Regular cardiac myocyte (primary cell): ENCODE results near the gene EHMT1. TPM values are rescaled to one million over a fixed set of nuclear protein-coding genes. Genes with fewer than 3 reads are reported as not detected.

Experiments
- total RNA-seq: library from RNA; depleted of rRNA; stranded (reverse); fragments of >200 nt; gene quantifications from 2 replicates; pipeline ENCODE4 v1.2.3, GENCODE V29; 2014

EHMT1 gene
- total RNA-seq: 36.4 and 52.1 TPM in 2 replicates

DNA sequence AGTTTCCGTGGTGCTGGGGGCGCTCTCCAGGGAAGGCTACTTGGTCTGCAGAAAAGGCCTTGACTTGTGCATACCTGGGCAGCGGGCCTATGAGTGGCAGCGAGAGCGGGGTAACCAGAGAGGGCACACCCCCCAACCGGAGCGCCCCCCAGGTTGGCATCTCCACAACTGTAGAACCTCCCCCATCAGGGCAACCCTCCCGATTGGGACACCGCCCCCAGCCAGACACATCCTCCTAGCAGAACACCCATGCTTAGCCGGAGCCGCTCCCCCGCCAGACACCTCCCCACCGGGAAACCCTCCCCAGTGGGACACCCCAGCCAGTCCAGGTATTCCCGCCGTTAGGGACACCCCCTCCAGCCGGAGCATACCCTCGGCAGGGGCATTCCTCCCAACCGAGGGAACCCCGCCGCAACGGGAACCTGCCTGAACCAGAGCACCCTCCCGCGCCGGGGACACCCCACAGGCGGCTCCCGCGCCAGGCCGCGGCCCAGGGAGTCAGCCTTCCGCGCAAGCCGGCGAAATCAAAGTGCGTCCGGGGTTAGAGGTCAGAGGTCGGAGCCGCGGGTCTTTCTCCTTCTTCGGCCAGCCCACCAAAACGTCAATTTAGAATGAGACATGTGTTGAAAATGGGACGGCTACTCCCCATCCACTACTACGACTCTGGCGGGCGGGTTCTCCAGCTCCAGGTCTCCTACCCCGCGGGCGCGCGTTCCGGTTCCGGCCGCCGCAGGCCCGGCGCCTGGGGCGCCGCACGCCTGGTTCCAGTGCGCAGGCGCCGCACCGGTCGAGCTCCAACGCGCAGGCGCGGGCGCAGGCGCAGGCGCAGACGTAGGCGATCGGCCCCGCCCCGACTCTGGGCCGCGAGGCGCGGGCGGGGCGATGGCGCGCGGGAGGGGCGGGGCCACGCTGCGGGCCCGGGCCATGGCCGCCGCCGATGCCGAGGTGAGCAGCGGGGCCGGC lies at the start of gene EHMT1:
Gene EHMT1 (plus strand): TSS at position 901 of the 963 bp plus-strand sequence. CDS start 24 bp downstream, at position 925.

DNA sequence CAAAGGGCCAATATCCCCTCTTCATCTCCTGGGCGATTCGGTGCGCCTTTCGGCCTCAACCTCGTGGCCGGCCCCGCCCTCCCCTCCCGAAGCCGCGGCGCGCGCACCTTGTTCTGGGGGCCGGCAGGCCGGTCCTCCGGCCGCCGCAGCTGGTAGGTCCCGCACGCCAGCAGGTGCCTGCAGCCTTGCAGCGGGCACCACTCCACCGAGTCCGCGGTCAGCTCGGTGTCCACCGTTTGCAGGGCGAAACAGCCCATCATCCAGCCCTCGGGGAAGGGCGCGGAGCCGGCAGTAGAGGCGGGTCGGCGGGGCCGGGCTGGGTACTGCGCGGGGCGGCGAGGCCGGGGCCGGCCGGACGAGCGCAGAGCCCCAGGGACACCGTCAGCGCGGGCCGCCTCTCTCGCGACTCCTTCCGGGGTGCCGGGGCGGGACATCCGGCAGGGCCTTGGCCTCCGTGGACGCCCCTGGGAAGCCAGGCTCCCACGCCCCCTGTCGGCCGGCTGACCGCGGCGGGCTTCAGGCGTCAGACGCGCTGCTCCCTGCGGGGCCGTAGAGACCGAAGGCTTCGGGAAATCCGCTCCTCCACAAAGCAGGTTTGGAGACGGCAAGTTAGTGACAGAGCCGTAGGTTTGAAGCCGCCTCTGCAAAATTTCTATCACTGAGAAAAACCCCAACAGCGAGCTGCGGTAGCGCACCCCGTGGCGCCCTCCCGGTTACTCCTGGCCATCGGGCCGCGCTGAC lies 40.1 kb upstream of the EHMT1 start, which contains the start of gene DPH7:
Gene DPH7 (minus strand): TSS at position 408 of the 741 bp plus-strand sequence. CDS start 148 bp downstream, at position 260.

DNA sequence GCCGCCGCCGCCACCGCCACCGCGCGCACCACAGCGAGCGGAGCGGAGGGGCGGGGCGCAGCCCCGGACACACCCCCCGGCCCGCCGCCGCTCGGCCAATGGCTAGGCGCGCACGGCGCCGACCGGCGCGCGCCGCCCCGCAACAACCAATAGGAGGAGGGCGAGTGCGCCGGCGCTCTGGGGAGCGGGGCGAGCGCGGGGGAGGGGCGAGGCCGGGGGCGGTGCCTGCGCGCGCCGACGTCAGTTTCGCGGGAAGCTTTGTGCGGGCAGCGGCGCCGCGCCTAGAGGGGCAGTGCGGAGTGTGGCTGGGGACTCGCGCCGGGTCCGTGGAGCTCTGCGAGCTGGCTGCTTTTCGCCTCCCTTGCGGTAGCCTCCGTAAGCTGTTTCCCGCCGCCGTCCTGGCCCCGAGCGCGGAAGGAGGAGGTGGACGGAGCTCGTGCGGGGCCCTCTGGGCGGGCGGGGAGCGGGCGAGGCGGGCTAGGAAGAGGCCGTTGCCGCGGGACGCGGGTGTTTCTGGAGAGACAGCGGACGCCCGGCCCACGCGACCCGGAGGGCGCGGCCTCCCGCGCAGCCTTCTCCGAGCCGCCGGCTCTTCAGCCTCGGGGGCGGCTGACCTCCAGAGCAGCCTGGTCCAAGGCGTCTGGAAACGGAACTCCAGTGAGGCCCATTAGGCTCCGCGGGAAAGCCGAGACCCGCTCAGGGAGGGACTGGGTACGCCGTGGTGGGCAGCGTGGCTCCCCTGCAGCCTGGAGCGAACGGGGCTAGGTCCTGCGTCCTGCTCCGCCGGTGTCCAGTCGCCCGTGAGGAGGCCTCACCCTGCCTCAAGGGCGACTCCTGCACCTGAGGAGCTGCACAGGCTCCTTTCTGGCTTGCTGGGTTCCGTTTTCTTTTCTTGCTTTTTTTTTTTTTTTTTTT lies 28.1 kb upstream of the EHMT1 start, which contains the start of gene ZMYND19:
Gene ZMYND19 (minus strand): TSS at position 44 of the 915 bp plus-strand sequence. CDS start 249 bp downstream, outside the sequence.

GRCh38 chr9:137605121-137606004 lies 13.4 kb upstream of the EHMT1 start, which contains the start of gene ARRDC1:
TSS of gene ARRDC1 (plus strand) at chr9:137605686. CDS start at chr9:137605718, 32 bp downstream.

DNA sequence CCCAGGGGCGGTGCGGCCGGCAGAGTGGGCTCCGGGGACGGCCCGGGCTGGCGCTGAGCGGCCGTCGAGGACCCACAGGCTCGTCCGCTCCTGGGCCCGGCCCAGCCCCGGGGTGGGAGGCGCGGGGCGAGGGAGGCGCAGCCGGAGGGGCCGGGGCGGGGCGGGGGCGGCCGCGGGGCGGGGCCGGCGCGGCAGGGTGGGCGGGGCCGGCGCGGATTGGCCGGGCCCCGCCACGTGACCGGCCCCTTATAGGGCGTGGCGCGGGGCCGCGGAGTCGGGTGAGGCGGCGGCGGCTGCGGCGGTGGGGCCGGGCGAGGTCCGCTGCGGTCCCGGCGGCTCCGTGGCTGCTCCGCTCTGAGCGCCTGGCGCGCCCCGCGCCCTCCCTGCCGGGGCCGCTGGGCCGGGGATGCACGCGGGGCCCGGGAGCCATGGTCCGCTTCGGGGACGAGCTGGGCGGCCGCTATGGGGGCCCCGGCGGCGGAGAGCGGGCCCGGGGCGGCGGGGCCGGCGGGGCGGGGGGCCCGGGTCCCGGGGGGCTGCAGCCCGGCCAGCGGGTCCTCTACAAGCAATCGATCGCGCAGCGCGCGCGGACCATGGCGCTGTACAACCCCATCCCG lies 258.8 kb downstream of the EHMT1 start, which contains the start of gene CACNA1B:
Gene CACNA1B (plus strand): TSS at position 277 of the 617 bp plus-strand sequence. CDS start 152 bp downstream, at position 429.

Other genes starting within 250 kb of the EHMT1 start
- 5.2 and 18.0 TPM in 2 replicates for gene EXD3, start 195.8 kb upstream of the EHMT1 start, total RNA-seq
- 0.28 TPM in 1 of 2 replicates, not detected in the other for gene NOXA1, start 195.6 kb upstream of the EHMT1 start, total RNA-seq
- not detected in 2 replicates for gene ENTPD8, start 177.6 kb upstream of the EHMT1 start, total RNA-seq
- gene NSMF, start 159.7 kb upstream of the EHMT1 start, total RNA-seq: 15.2 and 17.3 TPM in 2 replicates
- 0.19 and 1.4 TPM in 2 replicates for gene PNPLA7, start 68.6 kb upstream of the EHMT1 start, total RNA-seq
- 42.0 and 66.7 TPM in 2 replicates for gene MRPL41, start 67.1 kb upstream of the EHMT1 start, total RNA-seq
- 20.1 and 22.6 TPM in 2 replicates for gene DPH7, start 40.1 kb upstream of the EHMT1 start, total RNA-seq
- 15.2 and 38.5 TPM in 2 replicates for gene ZMYND19, start 28.5 kb upstream of the EHMT1 start, total RNA-seq
- 8.7 and 10.9 TPM in 2 replicates for gene ARRDC1, start 13.3 kb upstream of the EHMT1 start, total RNA-seq